ENCODE results near the gene ZNHIT6. TPM values are rescaled to one million over a fixed set of nuclear protein-coding genes. Genes with fewer than 3 reads are reported as not detected.

Gene ZNHIT6, protein sequence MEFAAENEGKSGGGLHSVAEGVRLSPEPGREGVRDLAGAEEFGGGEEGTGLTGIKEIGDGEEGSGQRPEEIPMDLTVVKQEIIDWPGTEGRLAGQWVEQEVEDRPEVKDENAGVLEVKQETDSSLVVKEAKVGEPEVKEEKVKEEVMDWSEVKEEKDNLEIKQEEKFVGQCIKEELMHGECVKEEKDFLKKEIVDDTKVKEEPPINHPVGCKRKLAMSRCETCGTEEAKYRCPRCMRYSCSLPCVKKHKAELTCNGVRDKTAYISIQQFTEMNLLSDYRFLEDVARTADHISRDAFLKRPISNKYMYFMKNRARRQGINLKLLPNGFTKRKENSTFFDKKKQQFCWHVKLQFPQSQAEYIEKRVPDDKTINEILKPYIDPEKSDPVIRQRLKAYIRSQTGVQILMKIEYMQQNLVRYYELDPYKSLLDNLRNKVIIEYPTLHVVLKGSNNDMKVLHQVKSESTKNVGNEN
- total RNA-seq: 9.4 and 13.0 TPM in 2 replicates

GRCh38 chr1:85707990-85708828, at the start of gene ZNHIT6:
ZNHIT6 (minus strand) TSS chr1:85708433; CDS start chr1:85708284, 149 bp downstream.

Other genes starting within 250 kb of the ZNHIT6 start
- gene DDAH1, start 243.3 kb downstream of the ZNHIT6 start, total RNA-seq: 47.3 and 73.3 TPM in 2 replicates
- gene CCN1, start 127.7 kb downstream of the ZNHIT6 start, total RNA-seq: 95.1 and 143 TPM in 2 replicates

Data from placental pericyte (primary cell).